GM18909 (cell line): ENCODE results near the gene PHTF2.
"Not testable (repeated sequence)": the region's sequence is repeated elsewhere in the genome, so short reads cannot be mapped to it uniquely, and the experiment has no call there.

Experiments
- ATAC-seq: cut with Tn5 transposase; IDR thresholded peaks from one replicate; pipeline ENCODE4 v1.9.1; 2021; ENCODE audit warnings: mild to moderate bottlenecking; ENCODE audit not compliant: unreplicated experiment, poor library complexity

The PHTF2 gene

GRCh38 chr7:77867537-77867865 is 68.9 kb downstream of the PHTF2 start:
- no peak for ATAC-seq

DNA sequence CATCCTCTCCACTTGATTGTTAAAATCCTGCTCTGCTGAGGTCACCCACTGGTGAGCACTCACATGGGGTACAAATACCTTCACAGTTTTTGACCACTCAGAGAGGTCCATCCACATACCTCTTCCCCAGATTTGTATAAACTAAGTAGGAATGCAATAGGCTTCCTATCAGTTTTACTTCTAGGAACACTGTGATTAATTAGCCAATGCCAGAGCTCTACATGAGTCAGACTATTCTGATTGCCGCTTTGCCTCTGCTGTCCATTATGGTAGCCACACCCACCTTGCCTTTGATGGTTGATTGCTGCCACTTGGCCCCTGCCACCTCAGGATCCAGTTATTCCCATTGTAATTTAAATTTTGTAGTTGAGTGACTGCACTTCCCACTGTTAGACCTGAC is 73.7 kb downstream of the PHTF2 start:
- not testable (repeated sequence) for ATAC-seq

DNA sequence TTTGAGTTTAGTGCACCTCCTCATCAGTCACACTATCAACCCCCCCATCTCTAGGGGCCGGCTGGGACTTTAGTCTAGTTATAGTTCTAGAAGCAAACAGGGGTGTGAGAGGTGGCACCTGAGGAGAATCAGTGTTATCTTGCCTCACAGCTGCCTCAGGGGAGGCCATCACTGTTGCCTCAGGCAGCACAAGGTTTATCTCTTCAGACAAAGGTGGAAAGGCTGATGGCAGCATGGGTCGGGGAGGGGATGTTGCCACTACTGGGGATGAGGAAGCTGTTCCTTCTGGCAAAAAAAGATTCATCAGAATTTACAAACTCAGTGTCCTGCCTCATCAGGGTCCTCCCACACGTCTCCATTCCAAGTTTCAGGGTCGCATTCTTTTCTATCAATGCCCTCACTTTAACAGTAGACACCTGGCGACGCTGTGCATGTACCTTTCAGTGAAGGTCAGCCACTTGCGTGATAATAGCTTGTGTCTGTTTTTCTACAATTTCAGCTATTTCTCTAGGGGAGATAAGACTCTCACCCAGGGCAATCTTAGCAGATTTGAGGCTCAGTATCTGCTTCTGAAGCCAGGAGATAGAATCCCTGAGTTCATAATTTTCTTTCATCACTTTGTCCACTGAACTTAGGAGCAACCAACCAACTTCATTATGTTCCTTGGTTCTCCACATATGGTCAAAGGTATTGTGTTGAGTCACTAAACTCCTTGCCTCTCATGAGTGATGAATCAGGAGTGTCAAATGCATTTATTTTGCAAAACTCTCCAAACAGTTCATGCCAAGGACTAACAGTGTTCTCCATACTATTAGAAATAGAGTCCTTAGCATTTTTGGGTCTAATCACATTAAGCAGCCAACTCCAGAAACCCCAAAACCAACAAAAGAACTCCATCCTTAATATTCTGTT is 75.1 kb downstream of the PHTF2 start:
- not testable (repeated sequence) for ATAC-seq

- no peak for ATAC-seq
Measured at GRCh38 chr7:77877791-77878190, 79.2 kb downstream of the PHTF2 start.

DNA sequence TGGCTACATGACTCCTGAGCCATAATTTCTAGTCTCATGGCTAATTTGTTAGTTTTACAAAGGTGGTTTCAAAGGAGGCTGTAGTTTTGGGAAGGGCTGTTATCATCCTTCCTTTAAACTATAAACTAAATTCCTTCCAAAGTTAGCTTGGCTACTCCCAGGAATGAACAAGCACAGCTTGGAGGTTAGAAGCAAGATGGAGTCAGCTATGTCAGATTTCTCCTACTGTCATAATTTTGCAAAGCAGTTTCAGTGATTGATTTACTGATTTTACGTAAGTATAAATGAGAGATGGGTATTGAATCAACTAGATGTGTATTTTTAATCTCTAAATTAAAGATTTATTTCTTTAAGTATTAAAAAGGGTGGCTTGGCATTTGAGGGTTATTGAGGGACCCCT is 79.9 kb downstream of the PHTF2 start:
- ATAC-seq, result no peak

DNA sequence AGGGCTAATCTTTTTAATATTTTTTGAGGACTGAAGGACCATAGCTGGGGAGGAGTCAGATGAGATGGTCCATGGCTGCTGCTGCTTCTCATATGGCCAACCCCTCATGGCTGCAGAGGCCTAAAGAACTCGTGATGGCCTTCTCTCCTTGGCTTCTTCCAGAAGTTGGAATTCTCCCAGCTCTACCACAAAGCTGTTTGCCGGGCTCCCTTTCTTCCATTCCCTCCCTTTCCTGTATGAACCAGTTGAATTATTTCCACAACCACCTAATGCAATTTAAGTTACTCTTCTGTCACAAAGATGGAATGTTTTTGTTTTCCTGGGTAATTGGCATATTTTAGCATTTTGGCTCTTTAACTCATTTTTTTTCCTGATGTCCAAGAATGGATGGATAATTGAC is 80.7 kb downstream of the PHTF2 start:
- ATAC-seq, result no peak

GRCh38 chr7:77881871-77882270 is 83.3 kb downstream of the PHTF2 start:
- ATAC-seq, result no peak

GRCh38 chr7:77885155-77885554 is 86.6 kb downstream of the PHTF2 start:
- no peak for ATAC-seq

DNA sequence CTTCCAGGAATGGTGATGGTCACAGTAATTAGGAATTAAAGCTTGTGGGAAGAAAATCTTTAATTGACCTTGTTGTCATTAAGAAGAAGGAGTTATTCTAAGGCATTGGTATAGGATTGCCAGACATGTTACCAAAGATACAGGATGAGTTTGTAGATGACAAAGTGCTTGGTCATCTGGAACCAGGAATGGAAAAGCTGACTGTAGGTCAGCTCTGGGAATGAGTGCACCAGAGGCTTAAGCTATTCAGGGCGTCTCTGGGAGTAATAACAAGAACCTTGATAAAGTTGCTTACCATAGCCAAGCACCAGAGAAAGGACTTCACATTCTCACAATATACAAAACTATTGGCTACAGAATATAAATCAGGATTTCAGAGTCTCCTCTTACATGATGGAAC is 89.0 kb downstream of the PHTF2 start:
- no peak for ATAC-seq

DNA sequence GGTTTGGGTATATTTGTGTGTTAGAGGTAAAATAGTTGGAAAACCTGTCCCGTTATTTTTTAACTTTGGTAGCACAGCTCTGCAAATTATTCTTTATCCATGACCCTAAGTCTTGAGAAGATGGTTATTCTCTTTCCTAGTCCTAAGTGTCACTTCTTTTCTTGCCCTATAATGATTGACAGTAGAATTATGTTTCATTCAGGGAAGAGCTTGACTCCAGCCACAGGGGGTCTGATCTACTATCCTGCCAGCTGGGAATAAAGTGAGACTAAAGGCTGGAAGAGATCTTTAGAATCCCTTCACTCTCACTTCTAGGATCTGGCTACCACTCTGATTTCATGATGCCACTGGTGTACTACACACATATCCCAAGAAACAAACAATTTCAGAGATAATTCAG is 90.4 kb downstream of the PHTF2 start:
- ATAC-seq, result no peak

GRCh38 chr7:77893813-77894212 is 95.2 kb downstream of the PHTF2 start:
- no peak for ATAC-seq

DNA sequence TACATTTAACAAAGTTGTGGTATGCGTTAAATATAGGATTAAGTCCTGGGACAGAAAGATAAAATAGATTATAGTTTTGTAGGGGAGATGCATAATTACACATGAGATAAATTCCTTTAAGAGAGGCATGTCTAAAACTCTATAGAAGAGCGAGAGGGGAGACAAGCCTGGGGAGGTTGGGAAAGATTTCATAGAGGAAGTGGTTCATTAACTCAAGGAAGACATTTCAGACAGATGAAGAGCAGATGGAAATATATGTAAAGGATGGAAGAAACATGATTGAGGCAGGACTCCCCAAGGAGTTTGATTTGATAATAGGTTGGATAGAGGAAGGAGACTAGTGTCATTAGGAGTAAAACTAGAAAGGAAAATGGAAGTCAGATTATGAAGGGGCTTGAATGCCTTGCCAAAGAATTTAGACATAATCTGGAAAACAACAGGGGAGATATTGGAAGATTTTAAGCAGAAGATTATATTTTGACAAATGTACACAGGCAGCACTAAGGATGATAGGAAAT is 96.1 kb downstream of the PHTF2 start:
- no peak for ATAC-seq

DNA sequence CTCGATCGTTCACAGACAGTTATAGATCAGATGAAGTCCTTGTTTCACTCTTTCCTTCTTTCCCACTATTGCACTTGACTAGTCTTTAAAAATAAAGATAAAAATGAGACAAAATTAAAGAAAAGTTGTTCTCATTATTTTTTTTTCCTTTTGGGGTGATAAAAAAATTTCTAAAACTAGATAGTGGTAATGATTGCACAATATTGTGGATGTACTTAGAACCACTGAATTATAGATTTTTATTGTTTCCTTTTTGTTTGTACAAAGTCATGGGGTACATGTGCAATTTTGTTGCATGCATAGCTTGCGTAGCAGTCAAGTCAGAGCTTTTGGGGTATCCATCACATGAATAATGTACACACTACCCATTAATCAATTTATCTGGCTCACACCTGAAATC is 97.3 kb downstream of the PHTF2 start:
- no peak for ATAC-seq

- no peak for ATAC-seq
Measured at GRCh38 chr7:77897004-77897547, 98.5 kb downstream of the PHTF2 start.

- no peak for ATAC-seq
Measured at GRCh38 chr7:77899516-77899915, 100.9 kb downstream of the PHTF2 start.

- ATAC-seq, result no peak
Measured at GRCh38 chr7:77903597-77903996, 105.0 kb downstream of the PHTF2 start.

DNA sequence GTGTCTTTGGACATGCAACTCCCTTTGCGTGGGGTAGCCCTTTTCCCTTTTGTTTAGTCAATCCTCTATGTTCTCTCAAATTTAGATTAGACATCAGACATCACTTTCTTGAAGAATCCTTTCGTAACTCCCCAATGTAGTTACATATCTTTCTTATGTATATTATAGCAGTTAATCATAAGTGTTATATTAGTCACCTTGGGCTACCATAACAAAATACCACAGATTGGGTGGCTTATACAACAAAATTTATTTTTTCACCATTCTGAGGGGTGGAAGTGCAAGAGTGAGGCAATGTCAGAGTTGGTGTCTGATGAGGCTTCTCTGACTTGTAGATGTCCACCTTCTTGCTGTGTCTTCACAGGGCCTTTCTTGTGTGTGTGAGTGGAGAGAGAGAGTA is 105.7 kb downstream of the PHTF2 start:
- ATAC-seq, result no peak

DNA sequence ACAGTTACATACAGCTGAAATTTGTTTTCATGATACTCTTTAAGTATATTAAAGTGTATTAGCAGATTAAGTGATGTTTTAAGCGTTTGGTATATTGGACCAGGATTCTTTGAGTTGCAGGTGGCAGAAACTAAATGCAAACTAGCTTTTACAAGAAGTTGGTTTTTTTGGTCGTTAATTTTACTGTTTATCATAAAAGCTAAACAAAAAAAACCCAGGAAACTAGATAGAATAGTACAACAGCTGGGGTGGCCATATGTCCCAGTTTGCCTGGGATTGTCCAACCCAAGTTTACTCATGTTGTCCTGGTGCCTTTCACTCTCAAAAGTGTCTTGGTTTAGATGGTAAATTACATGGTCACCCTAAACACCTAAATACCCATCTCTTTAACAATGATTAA is 108.7 kb downstream of the PHTF2 start:
- no peak for ATAC-seq

DNA sequence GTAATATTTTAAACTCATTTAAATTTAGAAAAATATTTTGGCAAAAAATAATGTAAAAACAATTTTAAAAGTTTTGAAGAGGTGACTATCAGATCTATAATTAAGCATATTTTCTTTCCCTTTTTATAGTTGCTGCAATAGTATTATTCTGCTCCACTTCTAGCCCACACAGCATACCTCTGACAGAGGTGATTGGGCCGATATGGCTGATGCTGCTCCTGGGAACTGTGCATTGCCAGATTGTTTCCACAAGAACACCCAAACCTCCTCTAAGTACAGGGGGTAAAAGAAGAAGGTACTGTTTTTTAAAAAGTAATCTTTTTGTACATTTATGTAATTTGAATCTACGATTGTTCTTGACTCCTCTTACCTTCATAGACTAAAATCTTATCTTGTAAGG is 110.1 kb downstream of the PHTF2 start:
- ATAC-seq, result no peak

DNA sequence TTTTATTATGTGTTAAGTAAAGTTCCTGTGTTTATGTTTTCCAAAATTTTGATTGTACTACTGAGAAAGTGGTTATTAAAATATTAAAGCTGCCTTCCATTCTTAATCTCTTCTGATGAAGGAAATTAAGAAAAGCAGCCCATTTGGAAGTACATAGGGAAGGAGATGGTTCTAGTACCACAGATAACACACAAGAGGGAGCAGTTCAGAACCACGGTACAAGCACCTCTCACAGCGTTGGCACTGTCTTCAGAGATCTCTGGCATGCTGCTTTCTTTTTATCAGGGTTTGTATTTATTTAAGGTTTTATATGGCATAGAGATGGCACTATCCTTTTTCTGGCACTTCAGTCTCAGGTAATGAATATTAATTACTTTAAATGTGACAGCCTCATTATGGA is 111.6 kb downstream of the PHTF2 start:
- ATAC-seq, result no peak

- no peak for ATAC-seq
Measured at GRCh38 chr7:77912293-77912692, 113.7 kb downstream of the PHTF2 start.
